ENCODE measurements around the gene OR5B17. TPM values are rescaled to one million over a fixed set of nuclear protein-coding genes. Genes with fewer than 3 reads are reported as not detected.
"Not testable (repeated sequence)": the region's sequence is repeated elsewhere in the genome, so short reads cannot be mapped to it uniquely, and the experiment has no call there.

The OR5B17 gene
- total RNA-seq (not detected in 2 replicates), polyA plus RNA-seq (not detected in 2 replicates)

DNA sequence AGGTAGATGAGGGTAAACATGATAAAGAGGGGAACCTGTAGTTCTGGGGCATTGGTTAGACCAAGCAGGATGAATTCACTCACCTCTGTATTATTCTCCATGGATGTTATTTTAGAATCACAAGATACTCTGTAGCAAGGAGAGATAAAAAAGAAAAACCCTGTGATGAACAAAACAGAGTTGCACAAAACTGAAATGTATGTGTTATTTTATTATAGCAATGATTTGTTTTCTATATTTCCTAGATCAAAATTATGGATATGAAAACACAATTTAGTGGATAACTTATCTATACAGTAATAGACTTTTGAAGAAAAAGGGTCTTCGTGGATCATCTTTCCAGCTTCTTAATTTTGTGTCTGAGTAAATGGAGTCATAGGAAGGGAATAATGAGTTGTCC, at the start of gene OR5B17:
TSS of gene OR5B17 (minus strand) at position 101 of the 400 bp plus-strand sequence. CDS start at position 101, 0 bp downstream.
- no peak within 1 kb of the TSS for H3K4me3 ChIP-seq
- no peaks in the 10 kb centered on the region for H3K79me2 ChIP-seq
- H4K20me1 ChIP-seq (ENCODE audit: insufficient read depth, poor library complexity, severe bottlenecking): no peaks in the 10 kb centered on the region
- no peak within 1 kb of the TSS for H3K27ac ChIP-seq
- H3K4me1 ChIP-seq (ENCODE audit: insufficient read depth): no peaks in the 10 kb centered on the region
- no peaks in the 10 kb centered on the region for H3K9me2 ChIP-seq (replicated peaks; ENCODE audit: insufficient read depth)
- TF ChIP-seq EZH2phosphoT487 (IDR thresholded peaks at IDR 0.05; ENCODE audit: low read depth, severe bottlenecking, unreplicated experiment) (no peak), EZH2 (IDR thresholded peaks at IDR 0.05; ENCODE audit: borderline replicate concordance) (no peak)
- TF ChIP-seq, protein P1, sequence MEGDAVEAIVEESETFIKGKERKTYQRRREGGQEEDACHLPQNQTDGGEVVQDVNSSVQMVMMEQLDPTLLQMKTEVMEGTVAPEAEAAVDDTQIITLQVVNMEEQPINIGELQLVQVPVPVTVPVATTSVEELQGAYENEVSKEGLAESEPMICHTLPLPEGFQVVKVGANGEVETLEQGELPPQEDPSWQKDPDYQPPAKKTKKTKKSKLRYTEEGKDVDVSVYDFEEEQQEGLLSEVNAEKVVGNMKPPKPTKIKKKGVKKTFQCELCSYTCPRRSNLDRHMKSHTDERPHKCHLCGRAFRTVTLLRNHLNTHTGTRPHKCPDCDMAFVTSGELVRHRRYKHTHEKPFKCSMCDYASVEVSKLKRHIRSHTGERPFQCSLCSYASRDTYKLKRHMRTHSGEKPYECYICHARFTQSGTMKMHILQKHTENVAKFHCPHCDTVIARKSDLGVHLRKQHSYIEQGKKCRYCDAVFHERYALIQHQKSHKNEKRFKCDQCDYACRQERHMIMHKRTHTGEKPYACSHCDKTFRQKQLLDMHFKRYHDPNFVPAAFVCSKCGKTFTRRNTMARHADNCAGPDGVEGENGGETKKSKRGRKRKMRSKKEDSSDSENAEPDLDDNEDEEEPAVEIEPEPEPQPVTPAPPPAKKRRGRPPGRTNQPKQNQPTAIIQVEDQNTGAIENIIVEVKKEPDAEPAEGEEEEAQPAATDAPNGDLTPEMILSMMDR (IDR thresholded peaks at IDR 0.05; ENCODE audit: poor library complexity): no peak
- 72% methylated on average over 1 of the region's 1 CpG for WGBS (ENCODE audit: low lambda C conversion rate, missing lambda C conversion rate)
- H3K36me3 ChIP-seq (replicated peaks; ENCODE audit: insufficient read depth, low read depth): no peaks in the 10 kb centered on the region
- no peak for DNase-seq (ENCODE audit: low spot score)
- no peak within 1 kb of the TSS for H2AFZ ChIP-seq
- H3K9me3 ChIP-seq (ENCODE audit: low read depth): no peaks in the 10 kb centered on the region
- no peaks in the 10 kb centered on the region for H3K27me3 ChIP-seq
- no peak within 1 kb of the TSS for H3K4me2 ChIP-seq

DNA sequence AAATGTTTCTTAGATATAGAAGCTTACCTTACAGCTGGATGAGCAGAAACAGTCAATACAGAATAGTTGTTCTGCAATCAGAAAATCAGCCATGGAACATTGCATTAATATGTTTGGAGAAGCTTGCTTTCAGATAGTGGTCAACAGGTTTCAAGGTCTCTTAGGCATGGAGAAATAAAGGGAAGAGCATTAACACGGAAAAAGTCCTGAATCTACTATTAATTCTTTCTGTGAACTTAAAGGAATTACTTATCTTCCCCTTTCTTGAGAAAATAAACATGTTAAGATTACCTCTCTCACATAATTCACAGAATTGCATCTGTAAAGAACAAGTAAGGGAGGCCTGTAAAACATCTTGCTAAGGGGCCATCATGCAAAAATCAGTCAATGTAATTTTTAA, 47.9 kb upstream of the OR5B17 start, which contains the start of gene OR5B3:
TSS of gene OR5B3 (minus strand) at position 101 of the 400 bp plus-strand sequence. CDS start 3,465 bp downstream, outside the sequence.
- no peak within 1 kb of the TSS for H3K4me3 ChIP-seq
- H3K4me1 ChIP-seq (ENCODE audit: insufficient read depth): no peaks in the 10 kb centered on the region
- H3K9me3 ChIP-seq (ENCODE audit: low read depth): no peaks in the 10 kb centered on the region
- no peak within 1 kb of the TSS for H3K27ac ChIP-seq
- DNase-seq (ENCODE audit: low spot score): no peak
- no peaks in the 10 kb centered on the region for H3K79me2 ChIP-seq
- H3K27me3 ChIP-seq: no peaks in the 10 kb centered on the region
- TF ChIP-seq EZH2phosphoT487 (IDR thresholded peaks at IDR 0.05; ENCODE audit: low read depth, severe bottlenecking, unreplicated experiment) (no peak), EZH2 (IDR thresholded peaks at IDR 0.05; ENCODE audit: borderline replicate concordance) (no peak)
- 80% methylated on average over 1 of the region's 1 CpG for WGBS (ENCODE audit: low lambda C conversion rate, missing lambda C conversion rate)
- H3K9me2 ChIP-seq (replicated peaks; ENCODE audit: insufficient read depth): no peaks in the 10 kb centered on the region
- H3K36me3 ChIP-seq (replicated peaks; ENCODE audit: insufficient read depth, low read depth): no peaks in the 10 kb centered on the region
- no peak within 1 kb of the TSS for H2AFZ ChIP-seq
- H3K4me2 ChIP-seq: no peak within 1 kb of the TSS
- no peaks in the 10 kb centered on the region for H4K20me1 ChIP-seq (ENCODE audit: insufficient read depth, poor library complexity, severe bottlenecking)

DNA sequence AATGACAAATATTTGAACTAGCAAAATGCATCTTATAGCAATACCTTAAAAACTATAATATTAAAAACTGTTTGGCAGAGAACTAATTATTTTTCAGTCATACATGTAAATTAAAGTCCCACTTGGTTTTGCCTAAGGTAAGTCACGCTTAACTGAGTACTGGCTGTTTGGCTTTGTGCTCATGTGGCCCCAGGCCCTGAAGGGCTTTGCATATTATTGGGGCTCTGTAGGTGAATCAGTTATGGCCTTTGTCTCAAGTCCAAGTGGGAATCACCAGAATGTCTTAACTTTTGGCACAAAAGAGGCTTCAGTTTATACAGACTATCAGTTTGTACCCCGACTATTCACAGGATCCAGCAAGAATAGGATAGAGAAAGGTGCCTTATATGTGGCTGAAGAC, 40.8 kb upstream of the OR5B17 start:
- not testable (repeated sequence) for H4K20me1 ChIP-seq (ENCODE audit: insufficient read depth, poor library complexity, severe bottlenecking); H3K9me2 ChIP-seq (replicated peaks; ENCODE audit: insufficient read depth); H3K27me3 ChIP-seq; H3K36me3 ChIP-seq (replicated peaks; ENCODE audit: insufficient read depth, low read depth); H3K27ac ChIP-seq; H3K79me2 ChIP-seq; H3K9me3 ChIP-seq (ENCODE audit: low read depth); H3K4me3 ChIP-seq; H3K4me1 ChIP-seq (ENCODE audit: insufficient read depth); H3K4me2 ChIP-seq; H2AFZ ChIP-seq; DNase-seq (ENCODE audit: low spot score)
- 86% methylated on average over 1 of the region's 2 CpGs for WGBS (ENCODE audit: low lambda C conversion rate, missing lambda C conversion rate)

DNA sequence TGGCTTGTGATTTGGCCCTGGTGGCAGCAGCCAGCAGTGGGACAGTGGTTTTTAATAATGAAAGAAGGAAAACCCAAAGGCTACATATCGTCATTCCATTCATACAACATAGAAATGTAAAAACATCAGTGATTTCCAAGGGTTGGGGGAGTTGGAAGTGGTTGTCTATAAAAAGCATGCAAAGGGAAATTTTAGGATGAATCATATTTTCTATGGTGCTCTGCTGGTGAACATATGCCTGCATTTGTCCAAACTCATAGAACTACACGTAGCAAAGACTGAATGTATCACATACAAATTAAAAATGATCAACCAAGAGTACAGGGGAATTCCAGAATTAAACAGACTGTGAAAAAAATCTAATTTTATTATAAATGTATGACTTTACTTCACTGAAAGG, 36.7 kb upstream of the OR5B17 start:
- no peak overlapping the region for H3K4me3 ChIP-seq
- no peaks in the 10 kb centered on the region for H3K36me3 ChIP-seq (replicated peaks; ENCODE audit: insufficient read depth, low read depth)
- H3K4me2 ChIP-seq: no peak overlapping the region
- H4K20me1 ChIP-seq (ENCODE audit: insufficient read depth, poor library complexity, severe bottlenecking): no peaks in the 10 kb centered on the region
- no peak for DNase-seq (ENCODE audit: low spot score)
- H3K9me3 ChIP-seq (ENCODE audit: low read depth): no peaks in the 10 kb centered on the region
- 74% methylated on average over 2 of the region's 2 CpGs for WGBS (ENCODE audit: low lambda C conversion rate, missing lambda C conversion rate)
- H3K9me2 ChIP-seq (replicated peaks; ENCODE audit: insufficient read depth): no peaks in the 10 kb centered on the region
- no peaks in the 10 kb centered on the region for H3K27me3 ChIP-seq
- H2AFZ ChIP-seq: no peak overlapping the region
- H3K79me2 ChIP-seq: no peaks in the 10 kb centered on the region
- no peaks in the 10 kb centered on the region for H3K4me1 ChIP-seq (ENCODE audit: insufficient read depth)
- TF ChIP-seq EZH2 (IDR thresholded peaks at IDR 0.05; ENCODE audit: borderline replicate concordance) (no peak), EZH2phosphoT487 (IDR thresholded peaks at IDR 0.05; ENCODE audit: low read depth, severe bottlenecking, unreplicated experiment) (no peak)
- TF ChIP-seq, protein P1 (IDR thresholded peaks at IDR 0.05; ENCODE audit: poor library complexity): no peak
- no peak overlapping the region for H3K27ac ChIP-seq

Data from hepatocyte (in vitro differentiated cells).